Measurements from ENCODE around the gene UBE2E1.

The UBE2E1 gene

DNA sequence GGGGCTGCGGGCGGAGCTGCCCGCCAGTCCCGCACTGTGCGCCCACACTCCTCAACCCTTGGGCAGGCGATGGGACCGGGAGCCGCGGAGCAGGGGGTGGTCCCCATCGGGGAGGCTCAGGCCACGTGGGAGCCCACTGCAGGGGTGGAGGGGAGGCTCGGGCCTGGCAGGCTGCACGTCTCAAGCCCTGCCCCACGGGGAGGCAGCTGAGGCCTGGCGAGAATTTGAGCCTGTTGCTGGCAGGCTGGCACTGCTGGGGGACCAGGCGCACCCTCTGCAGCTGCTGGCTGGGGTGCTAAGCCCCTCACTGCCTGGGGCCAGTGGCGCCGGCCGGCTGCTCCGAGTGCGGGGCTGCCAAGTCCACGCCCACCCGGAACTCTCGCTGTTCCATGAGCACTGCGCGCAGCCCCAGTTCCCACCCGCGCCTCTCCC lies 76.7 kb downstream of the UBE2E1 start:
- H3K9ac ChIP-seq (ENCODE audit: low read length): no peak overlapping the region
- no peaks in the 10 kb centered on the region for H3K4me1 ChIP-seq (ENCODE audit: control insufficient read depth, insufficient read depth, low read length)
- H3K4me3 ChIP-seq (ENCODE audit: low read length): no peak overlapping the region
- H3K27me3 ChIP-seq (ENCODE audit: control insufficient read depth, insufficient read depth, low read length): no peaks in the 10 kb centered on the region
- no peaks in the 10 kb centered on the region for H3K9me3 ChIP-seq (ENCODE audit: control insufficient read depth, low read length)
- no peaks in the 10 kb centered on the region for H3K36me3 ChIP-seq (ENCODE audit: control insufficient read depth, insufficient read depth, low read length)

DNA sequence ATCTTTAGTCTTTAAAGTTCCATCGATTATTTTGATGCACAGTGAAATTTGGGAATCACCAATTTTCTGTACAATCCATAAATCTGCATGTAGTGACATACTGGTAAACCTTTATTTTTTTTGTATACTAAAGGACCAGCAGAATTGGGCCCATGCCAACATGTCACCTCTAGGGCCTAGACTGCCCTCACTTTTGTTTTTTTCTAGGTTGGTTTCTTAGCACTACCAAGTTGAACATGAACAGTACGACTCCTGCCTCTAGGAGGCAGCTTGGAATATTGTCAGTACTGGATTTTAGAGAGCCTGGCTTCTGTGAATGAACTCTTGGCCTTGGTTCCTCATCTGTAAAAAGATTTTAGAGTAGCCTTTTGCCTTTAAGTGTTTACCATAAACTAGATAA lies 78.7 kb downstream of the UBE2E1 start:
- H3K9me3 ChIP-seq (ENCODE audit: control insufficient read depth, low read length): no peaks in the 10 kb centered on the region
- no peak overlapping the region for H3K9ac ChIP-seq (ENCODE audit: low read length)
- H3K27me3 ChIP-seq (ENCODE audit: control insufficient read depth, insufficient read depth, low read length): no peaks in the 10 kb centered on the region
- H3K36me3 ChIP-seq (ENCODE audit: control insufficient read depth, insufficient read depth, low read length): no peaks in the 10 kb centered on the region
- no peaks in the 10 kb centered on the region for H3K4me1 ChIP-seq (ENCODE audit: control insufficient read depth, insufficient read depth, low read length)
- H3K4me3 ChIP-seq (ENCODE audit: low read length): no peak overlapping the region

DNA sequence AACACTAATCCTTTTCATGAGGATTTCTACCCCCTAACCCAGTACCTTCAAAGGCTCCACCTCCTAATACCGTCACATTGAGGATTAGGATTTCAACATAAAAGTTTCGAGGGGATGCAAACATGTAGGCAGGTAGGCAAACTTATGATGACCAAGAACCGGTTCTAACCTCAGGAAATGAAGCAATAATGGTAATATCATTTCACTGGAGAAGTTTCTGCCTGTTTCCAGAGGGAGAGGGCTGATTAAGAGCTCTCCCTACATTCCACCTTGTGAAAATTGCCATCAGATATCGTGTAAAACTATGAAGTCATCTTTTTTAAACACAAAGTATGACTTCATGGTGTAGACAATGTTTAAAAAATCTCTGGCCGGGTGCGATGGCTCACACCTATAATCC lies 79.5 kb downstream of the UBE2E1 start:
- Histone ChIP-seq H3K9me3 (ENCODE audit: control insufficient read depth, low read length) (no peaks in the 10 kb centered on the region), H3K27me3 (ENCODE audit: control insufficient read depth, insufficient read depth, low read length) (no peaks in the 10 kb centered on the region), H3K4me1 (ENCODE audit: control insufficient read depth, insufficient read depth, low read length) (no peaks in the 10 kb centered on the region), H3K36me3 (ENCODE audit: control insufficient read depth, insufficient read depth, low read length) (no peaks in the 10 kb centered on the region), H3K4me3 (ENCODE audit: low read length) (no peak overlapping the region), H3K9ac (ENCODE audit: low read length) (no peak overlapping the region)

DNA sequence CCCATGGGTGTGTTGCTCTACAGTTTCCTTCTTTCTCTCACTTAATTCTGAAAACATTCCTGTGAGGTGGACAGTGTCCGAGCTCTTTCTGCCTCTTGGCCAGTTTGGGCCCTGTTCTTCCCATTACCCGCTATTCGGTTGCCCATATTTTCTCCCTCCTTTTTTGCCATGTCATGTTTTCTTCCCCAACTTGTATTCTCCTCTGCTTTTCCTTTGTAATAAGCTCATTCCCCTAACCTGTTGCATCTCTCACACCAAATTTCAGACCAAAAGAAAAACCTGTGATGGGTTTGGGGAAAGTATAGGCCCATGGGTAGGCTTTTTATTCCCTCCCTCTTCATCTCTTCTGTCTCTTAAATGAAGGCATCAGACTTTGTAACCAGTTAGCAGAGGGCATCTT lies 80.6 kb downstream of the UBE2E1 start:
- H3K4me3 ChIP-seq (ENCODE audit: low read length): no peak overlapping the region
- no peaks in the 10 kb centered on the region for H3K9me3 ChIP-seq (ENCODE audit: control insufficient read depth, low read length)

DNA sequence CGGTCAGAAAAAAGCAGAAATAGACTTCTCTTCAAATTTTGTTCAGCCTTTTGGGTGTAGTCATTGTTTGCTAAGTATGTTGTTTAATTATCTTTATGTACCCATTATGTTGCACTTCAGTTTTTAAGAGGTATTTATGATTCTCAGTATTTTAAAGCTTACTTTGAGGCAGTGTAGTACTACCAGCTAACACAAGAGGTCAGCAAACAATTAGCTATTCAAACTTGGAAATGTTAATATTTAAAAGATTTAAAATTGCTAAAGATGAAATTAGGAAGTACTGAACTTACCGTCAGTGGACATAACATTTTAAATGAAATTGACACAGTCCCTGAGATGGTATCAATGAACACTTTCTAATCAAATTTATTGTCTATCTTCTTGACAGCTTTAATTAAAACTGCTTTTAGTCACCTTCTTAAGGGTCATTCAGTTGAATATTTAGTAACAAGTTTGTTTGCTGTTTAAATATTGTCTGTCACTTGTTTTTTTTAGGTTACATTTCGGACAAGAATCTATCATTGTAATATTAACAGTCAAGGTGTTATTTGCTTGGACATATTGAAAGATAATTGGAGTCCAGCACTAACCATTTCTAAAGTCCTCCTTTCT lies 83.0 kb downstream of the UBE2E1 start:
- no peak overlapping the region for H3K9ac ChIP-seq (ENCODE audit: low read length)

More for the DNA sequence above, 80.6 kb downstream of the UBE2E1 start:
- H3K27me3 ChIP-seq (ENCODE audit: control insufficient read depth, insufficient read depth, low read length): no peaks in the 10 kb centered on the region
- no peaks in the 10 kb centered on the region for H3K36me3 ChIP-seq (ENCODE audit: control insufficient read depth, insufficient read depth, low read length)
- H3K4me1 ChIP-seq (ENCODE audit: control insufficient read depth, insufficient read depth, low read length): no peaks in the 10 kb centered on the region
- no peak overlapping the region for H3K9ac ChIP-seq (ENCODE audit: low read length)

DNA sequence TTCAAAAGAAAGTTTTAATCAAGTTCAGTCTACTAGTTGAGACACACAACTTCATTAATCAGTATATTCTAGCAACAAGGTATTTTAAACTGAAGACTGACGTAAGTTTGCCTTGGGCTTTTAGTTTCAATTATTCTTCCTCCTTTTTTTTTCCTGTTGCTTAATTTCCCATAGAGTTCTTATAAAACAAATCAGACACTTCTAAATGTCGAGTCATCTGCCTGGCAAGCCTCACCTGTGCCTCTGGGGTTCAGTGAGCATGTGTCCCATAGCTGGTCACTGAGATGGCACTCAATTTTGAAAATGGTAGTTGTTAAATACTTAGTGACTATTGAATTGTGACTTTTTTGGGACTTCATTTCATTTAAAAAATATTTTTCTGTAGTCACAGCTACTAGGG lies 83.6 kb downstream of the UBE2E1 start:
- no peak overlapping the region for H3K4me3 ChIP-seq (ENCODE audit: low read length)
- no peaks in the 10 kb centered on the region for H3K9me3 ChIP-seq (ENCODE audit: control insufficient read depth, low read length)
- H3K4me1 ChIP-seq (ENCODE audit: control insufficient read depth, insufficient read depth, low read length): no peaks in the 10 kb centered on the region
- H3K36me3 ChIP-seq (ENCODE audit: control insufficient read depth, insufficient read depth, low read length): no peaks in the 10 kb centered on the region
- H3K27me3 ChIP-seq (ENCODE audit: control insufficient read depth, insufficient read depth, low read length): no peaks in the 10 kb centered on the region
- no peak overlapping the region for H3K9ac ChIP-seq (ENCODE audit: low read length)

More for the DNA sequence above, 83.0 kb downstream of the UBE2E1 start:
- Histone ChIP-seq H3K36me3 (ENCODE audit: control insufficient read depth, insufficient read depth, low read length) (no peaks in the 10 kb centered on the region), H3K9me3 (ENCODE audit: control insufficient read depth, low read length) (no peaks in the 10 kb centered on the region), H3K27me3 (ENCODE audit: control insufficient read depth, insufficient read depth, low read length) (no peaks in the 10 kb centered on the region), H3K4me1 (ENCODE audit: control insufficient read depth, insufficient read depth, low read length) (no peaks in the 10 kb centered on the region), H3K4me3 (ENCODE audit: low read length) (no peak overlapping the region)

DNA sequence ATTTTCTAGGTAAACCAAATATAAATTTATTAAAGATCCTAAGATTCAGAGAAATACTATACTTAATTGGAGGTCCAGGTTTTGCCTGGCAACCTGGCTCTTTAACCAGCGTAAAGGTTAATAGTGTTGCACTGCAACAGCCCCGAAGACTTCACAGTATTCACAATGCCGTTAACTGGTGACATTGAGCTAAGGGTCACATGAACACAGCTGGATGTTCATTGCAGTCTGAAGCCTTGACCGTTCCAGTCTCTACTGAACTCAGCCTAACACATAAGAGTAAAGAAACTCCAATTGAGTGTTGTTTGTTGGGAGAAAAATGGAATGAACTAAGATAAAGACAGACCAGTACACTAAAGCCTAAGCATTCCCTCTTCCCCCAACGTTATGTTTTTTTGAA lies 84.2 kb downstream of the UBE2E1 start:
- Histone ChIP-seq H3K27me3 (ENCODE audit: control insufficient read depth, insufficient read depth, low read length) (no peaks in the 10 kb centered on the region), H3K9ac (ENCODE audit: low read length) (no peak overlapping the region), H3K36me3 (ENCODE audit: control insufficient read depth, insufficient read depth, low read length) (no peaks in the 10 kb centered on the region), H3K4me1 (ENCODE audit: control insufficient read depth, insufficient read depth, low read length) (no peaks in the 10 kb centered on the region), H3K9me3 (ENCODE audit: control insufficient read depth, low read length) (no peaks in the 10 kb centered on the region), H3K4me3 (ENCODE audit: low read length) (no peak overlapping the region)

DNA sequence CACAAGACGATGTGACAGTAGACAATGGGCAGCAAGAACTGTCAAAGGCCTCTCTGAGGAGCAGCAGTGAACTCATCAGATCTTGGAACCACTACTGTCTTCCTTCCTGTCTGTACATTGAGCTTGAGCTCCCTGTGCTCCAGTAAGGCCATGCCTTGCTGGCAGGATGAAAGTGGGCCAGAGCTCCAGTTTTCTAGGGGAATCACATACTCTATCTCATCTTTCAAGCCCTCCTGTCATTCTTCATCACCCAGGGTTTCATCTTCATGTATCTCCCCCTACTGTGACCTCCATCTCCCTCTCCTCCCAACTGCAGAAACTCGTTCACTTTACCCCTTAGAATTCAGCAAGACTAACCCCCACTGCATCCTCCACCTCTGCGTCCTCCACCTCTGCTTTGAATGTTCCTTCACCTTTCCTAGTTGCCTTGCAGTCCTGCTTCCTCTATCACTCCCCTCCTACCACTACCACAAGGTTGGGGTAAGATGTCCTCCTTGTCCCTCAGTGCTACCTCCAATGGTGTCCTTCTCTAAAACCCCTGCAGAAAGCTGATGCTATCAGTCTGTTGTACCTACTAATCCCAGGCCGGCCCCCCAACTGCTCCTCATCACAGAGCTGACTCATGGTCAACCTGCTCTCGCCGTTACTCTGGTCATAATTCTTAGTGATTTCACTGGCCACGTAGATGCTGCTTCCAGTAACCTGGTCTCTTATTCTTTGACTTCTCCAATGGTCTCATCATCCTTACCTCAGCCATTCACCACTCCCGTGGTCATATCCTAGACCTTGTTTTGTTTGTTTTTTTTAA lies 88.7 kb downstream of the UBE2E1 start:
- H3K9me3 ChIP-seq (ENCODE audit: control insufficient read depth, low read length): no peaks in the 10 kb centered on the region
- no peak overlapping the region for H3K9ac ChIP-seq (ENCODE audit: low read length)
- H3K27me3 ChIP-seq (ENCODE audit: control insufficient read depth, insufficient read depth, low read length): no peaks in the 10 kb centered on the region
- H3K4me1 ChIP-seq (ENCODE audit: control insufficient read depth, insufficient read depth, low read length): no peaks in the 10 kb centered on the region
- no peaks in the 10 kb centered on the region for H3K36me3 ChIP-seq (ENCODE audit: control insufficient read depth, insufficient read depth, low read length)
- no peak overlapping the region for H3K4me3 ChIP-seq (ENCODE audit: low read length)

DNA sequence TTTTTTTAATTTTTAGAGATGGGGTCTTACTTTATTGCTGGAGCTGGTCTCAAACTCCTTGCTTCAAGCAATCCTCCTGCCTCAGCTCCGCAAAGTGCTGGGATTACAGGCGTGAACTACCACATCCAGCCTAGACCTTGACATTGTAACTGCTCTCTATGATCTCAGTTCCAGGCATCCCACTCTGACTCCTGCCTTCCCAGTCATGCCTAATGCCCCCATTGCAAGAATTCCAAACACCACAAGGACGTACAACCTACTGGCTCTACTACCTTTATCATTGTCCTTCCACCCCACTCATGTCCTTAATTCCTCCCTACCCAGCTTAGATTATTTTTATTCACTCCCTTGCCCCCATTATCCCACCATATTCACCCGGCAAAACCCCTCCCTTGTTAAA lies 89.4 kb downstream of the UBE2E1 start:
- Histone ChIP-seq H3K9ac (ENCODE audit: low read length) (no peak overlapping the region), H3K4me1 (ENCODE audit: control insufficient read depth, insufficient read depth, low read length) (no peaks in the 10 kb centered on the region), H3K36me3 (ENCODE audit: control insufficient read depth, insufficient read depth, low read length) (no peaks in the 10 kb centered on the region), H3K9me3 (ENCODE audit: control insufficient read depth, low read length) (no peaks in the 10 kb centered on the region), H3K27me3 (ENCODE audit: control insufficient read depth, insufficient read depth, low read length) (no peaks in the 10 kb centered on the region), H3K4me3 (ENCODE audit: low read length) (no peak overlapping the region)

DNA sequence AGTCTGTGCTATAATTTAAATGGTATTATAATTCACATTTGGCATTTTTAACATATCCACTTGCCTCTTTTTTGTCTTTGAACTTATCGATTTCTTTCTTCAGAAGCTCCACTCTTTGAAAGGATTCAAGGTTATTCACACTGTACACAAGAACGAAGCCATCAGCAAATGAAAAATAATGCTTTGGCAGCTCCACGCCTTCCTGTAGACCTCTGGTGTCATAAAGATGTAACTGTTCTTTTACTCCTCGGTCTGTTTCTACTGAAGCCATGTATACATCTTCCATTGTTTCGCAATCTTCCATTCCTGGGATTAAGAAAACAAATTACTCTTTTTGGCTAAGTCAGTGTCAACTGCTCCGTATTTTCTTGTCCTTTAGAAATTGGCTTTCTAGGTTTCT lies 95.0 kb downstream of the UBE2E1 start:
- Histone ChIP-seq H3K27me3 (ENCODE audit: control insufficient read depth, insufficient read depth, low read length) (no peaks in the 10 kb centered on the region), H3K9me3 (ENCODE audit: control insufficient read depth, low read length) (no peaks in the 10 kb centered on the region), H3K4me1 (ENCODE audit: control insufficient read depth, insufficient read depth, low read length) (no peaks in the 10 kb centered on the region), H3K4me3 (ENCODE audit: low read length) (no peak overlapping the region), H3K9ac (ENCODE audit: low read length) (no peak overlapping the region), H3K36me3 (ENCODE audit: control insufficient read depth, insufficient read depth, low read length) (no peaks in the 10 kb centered on the region)

DNA sequence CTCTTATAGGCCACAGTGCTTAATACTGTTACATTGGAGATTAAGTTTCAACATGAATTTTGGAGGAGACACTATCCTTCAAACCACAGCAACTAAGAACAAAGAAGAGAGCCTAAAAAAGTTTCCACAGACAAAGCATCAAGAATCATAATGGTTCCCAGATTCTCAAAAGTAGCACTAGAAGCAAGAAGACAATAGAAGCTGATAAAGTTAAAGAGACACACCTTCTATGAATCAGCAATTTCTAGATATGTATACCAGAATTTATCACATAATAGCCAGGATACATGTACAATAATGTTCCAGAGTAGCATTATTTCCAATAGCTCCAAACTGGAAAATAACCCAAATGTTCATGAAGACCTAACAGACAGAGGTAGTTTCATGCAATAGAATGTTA lies 98.8 kb downstream of the UBE2E1 start:
- H3K36me3 ChIP-seq (ENCODE audit: control insufficient read depth, insufficient read depth, low read length): no peaks in the 10 kb centered on the region

DNA sequence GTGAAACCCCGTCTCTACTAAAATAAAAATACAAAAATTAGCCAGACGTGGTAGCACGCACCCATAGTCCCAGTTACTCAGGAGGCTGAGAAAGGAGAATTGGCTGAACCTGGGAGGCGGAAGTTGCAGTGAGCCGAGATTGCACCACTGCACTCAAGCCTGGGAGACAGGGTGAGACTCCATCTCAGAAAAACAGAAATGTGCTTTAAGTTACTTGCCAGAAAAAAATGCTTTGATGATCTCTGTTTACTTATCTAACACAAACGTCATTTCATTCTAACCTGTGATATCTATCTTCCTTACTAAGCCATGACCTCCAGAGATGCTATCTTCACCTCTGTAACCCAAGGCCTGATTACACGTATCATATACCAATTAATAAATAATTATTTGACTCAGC lies 103.6 kb downstream of the UBE2E1 start:
- H3K36me3 ChIP-seq (ENCODE audit: control insufficient read depth, insufficient read depth, low read length): no peaks in the 10 kb centered on the region

More for the DNA sequence above, 98.8 kb downstream of the UBE2E1 start:
- H3K9me3 ChIP-seq (ENCODE audit: control insufficient read depth, low read length): no peaks in the 10 kb centered on the region
- H3K9ac ChIP-seq (ENCODE audit: low read length): no peak overlapping the region
- no peaks in the 10 kb centered on the region for H3K4me1 ChIP-seq (ENCODE audit: control insufficient read depth, insufficient read depth, low read length)
- H3K4me3 ChIP-seq (ENCODE audit: low read length): no peak overlapping the region
- H3K27me3 ChIP-seq (ENCODE audit: control insufficient read depth, insufficient read depth, low read length): no peaks in the 10 kb centered on the region

More for the DNA sequence above, 103.6 kb downstream of the UBE2E1 start:
- no peak overlapping the region for H3K4me3 ChIP-seq (ENCODE audit: low read length)
- no peak overlapping the region for H3K9ac ChIP-seq (ENCODE audit: low read length)
- H3K4me1 ChIP-seq (ENCODE audit: control insufficient read depth, insufficient read depth, low read length): no peaks in the 10 kb centered on the region
- H3K9me3 ChIP-seq (ENCODE audit: control insufficient read depth, low read length): no peaks in the 10 kb centered on the region
- H3K27me3 ChIP-seq (ENCODE audit: control insufficient read depth, insufficient read depth, low read length): no peaks in the 10 kb centered on the region

Measured in mucosa of stomach (tissue), 1 donor.